HCT116 (cell line): ENCODE results near the gene RALGPS2. TPM values are rescaled to one million over a fixed set of nuclear protein-coding genes. Genes with fewer than 3 reads are reported as not detected.

Experiments used
- ATAC-seq: fragments of 200-7000 bp; cut with Tn5 transposase; 2 replicates; pipeline ENCODE4 v1.9.1; 2020; ENCODE audit warnings: mild to moderate bottlenecking, moderate library complexity
- BruUV-seq: library from RNA; stranded (reverse); fragments of 400-500 nt; replicated peaks from 2 replicates; lab custom pipeline; 2021; lab: Mats Ljungman, UMichigan
- CTCF ChIA-PET: fragments of 300-600 bp; sonication (Branson Sonifier 250); formaldehyde crosslinking; loops from one replicate; lab custom pipeline; 2021; ENCODE audit warnings: antibody characterized with exemption; lab: Charles Lee
- POLR2A ChIA-PET: fragments of 300-600, 350-600 bp; sonication (Branson Sonifier 250); formaldehyde crosslinking; loops from one replicate; lab custom pipeline; 2021; ENCODE audit warnings: antibody characterized with exemption; lab: Charles Lee
- RAD21 ChIA-PET, 2 experiments: fragments of 300-600 bp; sonication (Branson Sonifier 250); formaldehyde crosslinking; loops; one replicate each; lab custom pipeline; 2023; ENCODE audit warnings: low total read pairs in 2 of 2; ENCODE audit not compliant: uncharacterized antibody in 2 of 2, unreplicated experiment in 2 of 2, low non-redundant PET in 1 of 2; lab: Charles Lee
- DNase-seq: peaks from one replicate; pipeline ENCODE4 v3.0.0-alpha.2; 2010; ENCODE audit warnings: low read depth, low spot score
- H2AFZ ChIP-seq: fragments of 200-600 bp; shearing (Covaris generic), sonication (generic); 2 replicates; pipeline ENCODE4 v1.6.1; 2017; ENCODE audit warnings: low read depth, mixed run types, mixed read lengths, antibody characterized with exemption, low read length; ENCODE audit not compliant: poor library complexity, severe bottlenecking
- H3K27ac ChIP-seq: 2 replicates; pipeline ENCODE4 v1.5.1; 2012; ENCODE audit warnings: low read depth, low read length
- H3K27me3 ChIP-seq: fragments of 200-600 bp; sonication (generic); 2 replicates; pipeline ENCODE4 v1.6.1; 2016; ENCODE audit warnings: mixed run types, low read length, mixed read lengths; ENCODE audit not compliant: insufficient read depth
- H3K36me3 ChIP-seq, 2 experiments: fragments of 200-500 bp in 1 of 2; fragments of 200-600 bp in 1 of 2; sonication (Bioruptor generic) in 1 of 2; sonication (generic) in 1 of 2; 2 replicates each; pipeline versions ENCODE4 v1.5.1 to v1.6.1; 2014 to 2016; ENCODE audit warnings: low read length in 2 of 2, inconsistent platforms in 1 of 2, mixed read lengths in 1 of 2, mixed run types in 1 of 2; ENCODE audit not compliant: insufficient read depth in 2 of 2, control insufficient read depth in 1 of 2
- H3K4me1 ChIP-seq, 2 experiments: fragments of 200-600 bp in 1 of 2; sonication (generic) in 1 of 2; 2 replicates each; pipeline versions ENCODE4 v1.5.1 to v1.6.1; 2012 to 2017; ENCODE audit warnings: low read length in 2 of 2, inconsistent platforms in 1 of 2, mild to moderate bottlenecking in 1 of 2, mixed read lengths in 1 of 2, mixed run types in 1 of 2, moderate library complexity in 1 of 2; ENCODE audit not compliant: insufficient read depth in 2 of 2, control insufficient read depth in 1 of 2
- H3K4me2 ChIP-seq: fragments of 200-600 bp; sonication (generic); 2 replicates; pipeline ENCODE4 v1.6.1; 2017; ENCODE audit warnings: mixed run types, low read length, mixed read lengths
- H3K4me3 ChIP-seq, 2 experiments: fragments of 200-600 bp in 1 of 2; sonication (generic) in 1 of 2; replicated peaks in 1 of 2; 2 replicates each; pipeline ENCODE4 v1.5.1; 2011 to 2016; ENCODE audit warnings: low read length in 2 of 2, control low read depth in 1 of 2, low read depth in 1 of 2, mild to moderate bottlenecking in 1 of 2, mixed read lengths in 1 of 2, mixed run types in 1 of 2
- H3K79me2 ChIP-seq: fragments of 200-600 bp; sonication (generic); 2 replicates; pipeline ENCODE4 v1.6.1; 2017; ENCODE audit warnings: mild to moderate bottlenecking, mixed run types, low read length, moderate library complexity, mixed read lengths; ENCODE audit not compliant: insufficient read depth
- H3K9ac ChIP-seq: fragments of 200-600 bp; sonication (generic); 2 replicates; pipeline ENCODE4 v1.6.1; 2016; ENCODE audit warnings: low read length, mixed read lengths
- H3K9me2 ChIP-seq: fragments of 200-600 bp; sonication (generic), shearing (Covaris generic); 2 replicates; pipeline ENCODE4 v1.6.1; 2017; ENCODE audit warnings: mixed run types, mild to moderate bottlenecking, moderate library complexity; ENCODE audit not compliant: insufficient read depth
- H3K9me3 ChIP-seq, 2 experiments: fragments of 200-500 bp in 1 of 2; fragments of 200-600 bp in 1 of 2; sonication (Bioruptor generic) in 1 of 2; sonication (generic) in 1 of 2; 2 replicates each; pipeline ENCODE4 v1.6.1; 2014 to 2017; ENCODE audit warnings: low read length in 2 of 2, mixed read lengths in 2 of 2, inconsistent platforms in 1 of 2, low read depth in 1 of 2, mild to moderate bottlenecking in 1 of 2, mixed run types in 1 of 2, moderate library complexity in 1 of 2; ENCODE audit not compliant: control insufficient read depth in 1 of 2, insufficient read depth in 1 of 2
- H4K20me1 ChIP-seq: fragments of 200-600 bp; sonication (generic), shearing (Covaris generic); 2 replicates; pipeline ENCODE4 v1.6.1; 2017; ENCODE audit warnings: mixed run types, mild to moderate bottlenecking, moderate library complexity; ENCODE audit not compliant: insufficient read depth
- CEBPB ChIP-seq: IDR thresholded peaks from 2 replicates; pipeline ENCODE4 v1.6.1; 2012; ENCODE audit warnings: low read depth
- CTCF ChIP-seq, 3 experiments: fragments of 200-600 bp in 1 of 3; sonication (generic) in 1 of 3; IDR thresholded peaks in 2 of 3; conservative IDR thresholded peaks in 1 of 3; 2 replicates each; pipeline ENCODE4 v1.5.1; 2012 to 2017; ENCODE audit warnings: low read depth in 2 of 3, low read length in 2 of 3, antibody characterized with exemption in 1 of 3, borderline replicate concordance in 1 of 3, control low read depth in 1 of 3, mild to moderate bottlenecking in 1 of 3, mixed read lengths in 1 of 3, mixed run types in 1 of 3, moderate library complexity in 1 of 3; ENCODE audit not compliant: insufficient read depth in 1 of 3
- EGR1 ChIP-seq: IDR thresholded peaks from 2 replicates; pipeline ENCODE4 v1.6.1; 2012; ENCODE audit warnings: low read depth
- ELF1 ChIP-seq: IDR thresholded peaks from 2 replicates; pipeline ENCODE4 v1.6.1; 2012; ENCODE audit warnings: low read depth, borderline replicate concordance
- FOSL1 ChIP-seq: IDR thresholded peaks from 2 replicates; pipeline ENCODE4 v1.6.1; 2012; ENCODE audit warnings: low read depth
- POLR2AphosphoS5 ChIP-seq: IDR thresholded peaks from 2 replicates; pipeline ENCODE4 v1.6.1; 2011; ENCODE audit warnings: mild to moderate bottlenecking, low read depth, low read length, moderate library complexity
- RAD21 ChIP-seq: IDR thresholded peaks from 2 replicates; pipeline ENCODE4 v1.6.1; 2012; ENCODE audit warnings: low read depth, mild to moderate bottlenecking
- REST ChIP-seq: IDR thresholded peaks from 2 replicates; pipeline ENCODE4 v1.6.1; 2012; ENCODE audit warnings: low read depth
- SIN3A ChIP-seq: IDR thresholded peaks from 2 replicates; pipeline ENCODE4 v1.6.1; 2012; ENCODE audit warnings: low read depth
- SP1 ChIP-seq: IDR thresholded peaks from 2 replicates; pipeline ENCODE4 v1.6.1; 2012; ENCODE audit warnings: low read depth
- TCF7L2 ChIP-seq: IDR thresholded peaks from 2 replicates; pipeline ENCODE4 v1.7.0; 2011; ENCODE audit warnings: borderline replicate concordance, inconsistent platforms; ENCODE audit not compliant: insufficient read depth, insufficient read length; ENCODE audit errors: extremely low read depth
- ZNF274 ChIP-seq: fragments of 200-500 bp; sonication (Bioruptor generic); IDR thresholded peaks from 2 replicates; pipeline ENCODE4 v1.6.1; 2014; ENCODE audit warnings: mild to moderate bottlenecking, low read depth, low read length, inconsistent platforms
- intact Hi-C: fragments of 100-400 bp; cut with micrococcal nuclease; formaldehyde crosslinking; loops from 2 replicates; pipeline ENCODE4 v1.10.0; 2022
- total RNA-seq: library from RNA; stranded (reverse); gene quantifications from one replicate; pipeline ENCODE4 v1.2.1, GENCODE V29; 2021; ENCODE audit not compliant: unreplicated experiment

RALGPS2 gene
- total RNA-seq, 1 experiment from 2014 or later, result 25.6 TPM

- no peak for TF ChIP-seq RAD21
- TF ChIP-seq ZNF274, result no peak
- TF ChIP-seq TCF7L2, result no peak
- no peak for TF ChIP-seq EGR1
- TF ChIP-seq SIN3A, result no peak
- TF ChIP-seq REST, result no peak
These were observed 201.0 kb downstream of the RALGPS2 start (continued) for GRCh38 chr1:178926046-178926445.

DNA sequence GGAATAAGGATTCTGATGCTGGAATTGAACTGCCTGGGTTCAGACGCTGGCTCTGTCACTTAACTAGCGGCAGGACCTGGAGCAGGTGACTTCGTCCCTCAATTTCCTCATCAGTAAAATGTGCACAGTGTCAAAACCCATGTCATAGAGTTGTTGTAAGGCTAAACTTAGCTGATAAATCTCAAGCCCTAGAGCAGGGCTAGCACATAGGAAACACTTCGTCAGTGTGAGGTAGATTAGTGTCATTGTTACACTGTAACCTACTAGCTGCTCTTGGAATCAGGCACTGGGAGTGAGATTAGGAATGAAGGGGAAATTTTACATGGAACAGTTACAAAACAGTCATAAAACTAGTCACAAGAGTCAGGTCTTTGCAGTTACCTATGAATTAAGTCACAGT, 202.0 kb downstream of the RALGPS2 start:
- intact Hi-C loops, result no loop called here
- ChIA-PET CTCF (no interaction called here), RAD21 (no interaction called here), POLR2A (no interaction called here)
- no peaks in the 10 kb centered on the region for H3K9me3 ChIP-seq
- H3K4me2 ChIP-seq, result no peak overlapping the region
- H3K9ac ChIP-seq, result no peak overlapping the region
- BruUV-seq, result no TSS peak
- no peak overlapping the region for H2AFZ ChIP-seq
- no peaks in the 10 kb centered on the region for H3K9me2 ChIP-seq
- H3K4me1 ChIP-seq, result no peaks in the 10 kb centered on the region
- DNase-seq (no peak), ATAC-seq (no peak)
- H3K79me2 ChIP-seq, result no peaks in the 10 kb centered on the region
- no peak overlapping the region for H3K27ac ChIP-seq
- H3K27me3 ChIP-seq, result no peaks in the 10 kb centered on the region
- H4K20me1 ChIP-seq, result no peaks in the 10 kb centered on the region
- H3K4me3 ChIP-seq, result no peak overlapping the region
- TF ChIP-seq CTCF (IDR thresholded peaks at IDR 0.05 in 2 of 3, conservative IDR thresholded peaks at IDR 0.05 in 1 of 3; ENCODE audit: borderline replicate concordance in 1 of 3, insufficient read depth in 1 of 3, low read depth in 2 of 3, low read length in 2 of 3) (no peak), CEBPB (no peak), TCF7L2 (no peak), FOSL1 (no peak), SIN3A (no peak), RAD21 (no peak), POLR2AphosphoS5 (no peak), ELF1 (no peak), SP1 (no peak)
- no peaks in the 10 kb centered on the region for H3K36me3 ChIP-seq
